ENCODE data around the gene BMPR1B.

- no peak for TF ChIP-seq CTCF (conservative IDR thresholded peaks at IDR 0.05 in 1 of 2, IDR thresholded peaks at IDR 0.05 in 1 of 2; ENCODE audit: extremely low read depth in 1 of 2, insufficient read depth in 1 of 2, low read depth in 1 of 2, low read length in 2 of 2)
- TF ChIP-seq EZH2 (IDR thresholded peaks at IDR 0.05; ENCODE audit: borderline replicate concordance, low read length) = no peak
Measured at GRCh38 chr4:95061220-95061619, 303.5 kb downstream of the BMPR1B start.

Data from mammary epithelial cell (primary cell).